ENCODE data around the gene GSTM3.
"Not testable (repeated sequence)": the region's sequence is repeated elsewhere in the genome, so short reads cannot be mapped to it uniquely, and the experiment has no call there.

GSTM3 gene

GRCh38 chr1:109767637-109768334 lies 26.9 kb upstream of the GSTM3 start:
- Histone ChIP-seq H3K4me3 (ENCODE audit: insufficient read depth, low read length, poor library complexity, severe bottlenecking) (no peak overlapping the region), H3K27me3 (ENCODE audit: low read length) (no peaks in the 10 kb centered on the region), H3K4me2 (ENCODE audit: low read depth, low read length, poor library complexity, severe bottlenecking) (no peak overlapping the region), H3K36me3 (ENCODE audit: low read length) (no peaks in the 10 kb centered on the region), H4K20me1 (ENCODE audit: low read depth, low read length) (no peaks in the 10 kb centered on the region), H3K9ac (ENCODE audit: low read length) (no peak overlapping the region), H3K9me3 (ENCODE audit: insufficient read depth, low read length) (no peaks in the 10 kb centered on the region), H3K9me2 (replicated peaks; ENCODE audit: insufficient read depth, low read length) (no peaks in the 10 kb centered on the region), H2AFZ (ENCODE audit: low read depth, low read length, severe bottlenecking) (no peak overlapping the region), H3F3A (ENCODE audit: insufficient read depth) (no peaks in the 10 kb centered on the region), H3K79me2 (ENCODE audit: insufficient read depth, low read length) (no peaks in the 10 kb centered on the region), H3K27ac (ENCODE audit: low read depth, low read length) (no peak overlapping the region)
- TF ChIP-seq CTCF (IDR thresholded peaks at IDR 0.05; ENCODE audit: insufficient read depth, low read length, poor library complexity, severe bottlenecking) (no peak), EZH2phosphoT487 (conservative IDR thresholded peaks at IDR 0.05; ENCODE audit: low read length) (no peak)

- not testable (repeated sequence) for H3K9me2 ChIP-seq (replicated peaks; ENCODE audit: insufficient read depth, low read length); H3K36me3 ChIP-seq (ENCODE audit: low read length); H3K4me2 ChIP-seq (ENCODE audit: low read depth, low read length, poor library complexity, severe bottlenecking); H3K4me3 ChIP-seq (ENCODE audit: insufficient read depth, low read length, poor library complexity, severe bottlenecking); H2AFZ ChIP-seq (ENCODE audit: low read depth, low read length, severe bottlenecking); H4K20me1 ChIP-seq (ENCODE audit: low read depth, low read length); H3F3A ChIP-seq (ENCODE audit: insufficient read depth); H3K9me3 ChIP-seq (ENCODE audit: insufficient read depth, low read length); H3K27ac ChIP-seq (ENCODE audit: low read depth, low read length); H3K27me3 ChIP-seq (ENCODE audit: low read length); H3K9ac ChIP-seq (ENCODE audit: low read length); H3K79me2 ChIP-seq (ENCODE audit: insufficient read depth, low read length)
Observed at GRCh38 chr1:109766991-109767636, 26.3 kb upstream of the GSTM3 start.

GRCh38 chr1:109765896-109766615 lies 25.2 kb upstream of the GSTM3 start:
- Histone ChIP-seq H3K9ac (ENCODE audit: low read length) (no peak overlapping the region), H2AFZ (ENCODE audit: low read depth, low read length, severe bottlenecking) (no peak overlapping the region)

More at GRCh38 chr1:109765896-109766615, 25.2 kb upstream of the GSTM3 start:
- H3F3A ChIP-seq (ENCODE audit: insufficient read depth) = no peaks in the 10 kb centered on the region
- no peak overlapping the region for H3K4me3 ChIP-seq (ENCODE audit: insufficient read depth, low read length, poor library complexity, severe bottlenecking)
- TF ChIP-seq EZH2phosphoT487 (conservative IDR thresholded peaks at IDR 0.05; ENCODE audit: low read length) (no peak), CTCF (IDR thresholded peaks at IDR 0.05; ENCODE audit: insufficient read depth, low read length, poor library complexity, severe bottlenecking) (no peak)
- no peaks in the 10 kb centered on the region for H4K20me1 ChIP-seq (ENCODE audit: low read depth, low read length)
- no peaks in the 10 kb centered on the region for H3K79me2 ChIP-seq (ENCODE audit: insufficient read depth, low read length)
- H3K27ac ChIP-seq (ENCODE audit: low read depth, low read length) = no peak overlapping the region
- no peaks in the 10 kb centered on the region for H3K36me3 ChIP-seq (ENCODE audit: low read length)
- H3K9me2 ChIP-seq (replicated peaks; ENCODE audit: insufficient read depth, low read length) = no peaks in the 10 kb centered on the region
- H3K9me3 ChIP-seq (ENCODE audit: insufficient read depth, low read length) = no peaks in the 10 kb centered on the region
- no peak overlapping the region for H3K4me2 ChIP-seq (ENCODE audit: low read depth, low read length, poor library complexity, severe bottlenecking)
- H3K27me3 ChIP-seq (ENCODE audit: low read length) = no peaks in the 10 kb centered on the region

Data from SU-DHL-6 (cell line).